HCT116 (cell line): ENCODE data around the gene MGAT4C.

Experiments used
- ATF3 ChIP-seq: IDR thresholded peaks from 2 replicates; pipeline ENCODE4 v1.6.1; 2012
- CEBPB ChIP-seq: IDR thresholded peaks from 2 replicates; pipeline ENCODE4 v1.6.1; 2012; ENCODE audit warnings: low read depth
- CTCF ChIP-seq, 3 experiments: fragments of 200-600 bp in 1 of 3; sonication (generic) in 1 of 3; IDR thresholded peaks in 2 of 3; conservative IDR thresholded peaks in 1 of 3; 2 replicates each; pipeline ENCODE4 v1.5.1; 2012 to 2017; ENCODE audit warnings: low read depth in 2 of 3, low read length in 2 of 3, antibody characterized with exemption in 1 of 3, borderline replicate concordance in 1 of 3, control low read depth in 1 of 3, mild to moderate bottlenecking in 1 of 3, mixed read lengths in 1 of 3, mixed run types in 1 of 3, moderate library complexity in 1 of 3; ENCODE audit not compliant: insufficient read depth in 1 of 3
- FOSL1 ChIP-seq: IDR thresholded peaks from 2 replicates; pipeline ENCODE4 v1.6.1; 2012; ENCODE audit warnings: low read depth
- JUND ChIP-seq: IDR thresholded peaks from 2 replicates; pipeline ENCODE4 v1.6.1; 2012
- MAX ChIP-seq: IDR thresholded peaks from 2 replicates; pipeline ENCODE4 v1.6.1; 2012
- POLR2A ChIP-seq: IDR thresholded peaks from 2 replicates; pipeline ENCODE4 v1.7.0; 2011; ENCODE audit warnings: borderline replicate concordance; ENCODE audit not compliant: insufficient read depth, insufficient read length; ENCODE audit errors: extremely low read depth
- SIN3A ChIP-seq: IDR thresholded peaks from 2 replicates; pipeline ENCODE4 v1.6.1; 2012; ENCODE audit warnings: low read depth
- SP1 ChIP-seq: IDR thresholded peaks from 2 replicates; pipeline ENCODE4 v1.6.1; 2012; ENCODE audit warnings: low read depth
- YY1 ChIP-seq: IDR thresholded peaks from 2 replicates; pipeline ENCODE4 v1.6.1; 2011; ENCODE audit warnings: low read length, low read depth, moderate library complexity, mild to moderate bottlenecking; ENCODE audit not compliant: insufficient replicate concordance; ENCODE audit errors: extremely low read depth

GRCh38 chr12:86148612-86149011, 107.6 kb downstream of the MGAT4C start:
- TF ChIP-seq CTCF (IDR thresholded peaks at IDR 0.05 in 2 of 3, conservative IDR thresholded peaks at IDR 0.05 in 1 of 3; ENCODE audit: borderline replicate concordance in 1 of 3, insufficient read depth in 1 of 3, low read depth in 2 of 3, low read length in 2 of 3) (no peak), ATF3 (no peak), SIN3A (no peak), POLR2A (no peak), YY1 (no peak), FOSL1 (no peak), MAX (no peak), CEBPB (no peak), JUND (no peak), SP1 (no peak)
